IPS-15b (cell line): Measurements from ENCODE around the gene SV2B.

Source experiments
- H3K27me3 ChIP-seq: one replicate; pipeline ENCODE4 v1.6.1; 2013; ENCODE audit warnings: low read length; ENCODE audit not compliant: control insufficient read depth, insufficient read depth
- H3K36me3 ChIP-seq: one replicate; pipeline ENCODE4 v1.6.1; 2013; ENCODE audit warnings: low read length; ENCODE audit not compliant: control insufficient read depth, insufficient read depth
- H3K4me1 ChIP-seq: one replicate; pipeline ENCODE4 v1.6.1; 2013; ENCODE audit warnings: mild to moderate bottlenecking, low read length; ENCODE audit not compliant: control insufficient read depth, insufficient read depth
- H3K4me3 ChIP-seq: one replicate; pipeline ENCODE4 v1.5.1; 2013; ENCODE audit warnings: low read depth, low read length
- H3K9ac ChIP-seq: one replicate; pipeline ENCODE4 v1.6.1; 2013; ENCODE audit warnings: low read depth, mild to moderate bottlenecking, low read length
- H3K9me3 ChIP-seq: one replicate; pipeline ENCODE4 v1.6.1; 2013; ENCODE audit warnings: mild to moderate bottlenecking, low read length; ENCODE audit not compliant: control insufficient read depth, insufficient read depth

The SV2B gene

DNA sequence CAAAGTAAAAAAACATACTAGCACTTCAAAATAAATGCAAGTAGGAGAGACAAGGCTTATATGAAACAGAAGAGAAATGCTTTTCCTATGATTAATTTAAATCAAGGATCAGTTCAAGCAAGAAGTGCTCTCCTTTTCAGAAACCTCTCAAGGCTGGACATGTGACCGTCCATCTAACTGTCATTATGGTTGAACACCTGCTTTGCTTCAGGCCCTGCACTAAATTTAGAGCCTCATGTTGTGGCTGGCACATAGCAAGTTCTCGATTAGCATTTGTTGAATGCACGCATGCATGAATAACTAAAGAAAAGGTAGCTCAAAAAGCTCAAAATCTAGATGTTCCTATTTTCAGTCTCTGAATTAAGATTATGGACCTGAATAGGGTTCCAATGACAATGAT, 82.0 kb downstream of the SV2B start:
- H3K9me3 ChIP-seq = no peaks in the 10 kb centered on the region
- no peak overlapping the region for H3K4me3 ChIP-seq
- no peaks in the 10 kb centered on the region for H3K36me3 ChIP-seq
- H3K4me1 ChIP-seq = no peaks in the 10 kb centered on the region
- no peaks in the 10 kb centered on the region for H3K27me3 ChIP-seq
- no peak overlapping the region for H3K9ac ChIP-seq

DNA sequence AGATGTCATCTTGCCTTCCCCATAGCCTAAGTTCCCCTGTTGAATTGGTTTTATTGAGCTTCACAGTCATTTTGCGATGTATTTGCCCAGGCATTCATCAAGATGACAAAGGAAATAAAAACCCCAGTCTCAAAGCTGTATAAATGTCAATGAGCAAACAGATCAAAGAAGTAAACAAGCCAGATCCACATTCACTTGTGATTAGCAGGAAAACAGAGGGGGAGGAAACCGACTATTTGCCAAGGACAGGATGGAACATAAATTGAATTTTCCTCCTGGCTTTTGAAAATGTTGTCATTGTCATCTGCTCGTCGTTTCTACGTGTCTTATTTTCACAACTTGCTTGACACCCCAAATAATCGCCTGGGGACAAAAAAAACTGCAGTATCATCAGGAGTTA, 83.5 kb downstream of the SV2B start:
- no peaks in the 10 kb centered on the region for H3K36me3 ChIP-seq

DNA sequence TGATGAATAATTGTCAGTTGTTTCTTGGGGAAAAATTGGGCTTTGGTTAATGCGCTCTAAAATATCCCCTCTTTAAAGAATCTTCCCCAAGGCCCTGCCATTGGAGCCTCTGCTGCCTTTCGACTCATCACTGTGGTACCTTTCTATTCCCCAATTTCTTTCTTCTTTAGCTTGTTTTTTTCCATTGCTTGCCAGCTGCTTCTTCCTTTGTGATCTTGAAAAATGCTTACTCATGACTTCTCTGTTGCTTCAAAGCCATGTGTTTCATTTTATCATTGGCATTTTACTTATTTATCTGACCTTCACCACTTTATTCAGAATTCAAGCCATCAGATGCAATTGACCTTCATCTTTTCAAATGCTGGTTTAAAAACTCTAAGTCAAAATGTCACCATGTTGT, 84.4 kb downstream of the SV2B start:
- Histone ChIP-seq H3K4me3 (no peak overlapping the region), H3K36me3 (no peaks in the 10 kb centered on the region), H3K4me1 (no peaks in the 10 kb centered on the region)

More for the DNA sequence above, 83.5 kb downstream of the SV2B start:
- Histone ChIP-seq H3K9me3 (no peaks in the 10 kb centered on the region), H3K4me1 (no peaks in the 10 kb centered on the region), H3K27me3 (no peaks in the 10 kb centered on the region), H3K4me3 (no peak overlapping the region), H3K9ac (no peak overlapping the region)

DNA sequence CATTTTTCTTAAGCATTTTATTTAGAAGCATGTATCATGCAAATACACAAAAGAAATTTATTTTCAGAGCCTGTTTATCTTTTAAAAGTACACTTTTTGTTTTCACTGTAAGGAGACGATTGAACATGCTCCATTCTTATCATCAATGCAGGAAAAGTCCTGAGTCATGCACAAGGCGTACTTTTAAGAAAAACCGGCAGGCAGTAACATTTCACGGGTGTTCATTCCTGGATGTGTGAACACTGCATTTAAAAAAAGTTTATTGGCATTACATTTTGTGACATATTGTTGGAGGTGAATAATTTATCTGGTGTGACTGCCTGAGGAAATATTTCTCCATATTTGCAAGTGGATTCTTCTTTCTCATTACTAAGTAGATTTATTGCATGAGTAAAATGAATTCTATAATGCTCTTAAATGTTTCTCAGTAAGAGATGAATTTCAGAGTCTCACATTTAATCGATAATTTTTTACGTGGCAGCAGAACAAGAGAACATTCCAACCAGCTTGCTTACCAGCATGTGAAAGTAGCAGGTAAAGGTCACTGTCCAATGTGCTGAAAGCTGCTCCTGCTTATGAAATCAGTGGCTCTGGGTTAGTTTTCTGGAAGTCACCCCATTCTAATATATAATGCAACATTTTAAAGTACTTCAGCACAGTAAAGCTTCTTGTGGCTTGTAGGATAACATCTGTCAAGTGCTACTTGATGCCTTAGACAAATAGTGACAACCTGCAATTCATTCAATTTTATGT, 87.0 kb downstream of the SV2B start:
- H3K27me3 ChIP-seq = no peaks in the 10 kb centered on the region
- H3K9ac ChIP-seq = no peak overlapping the region
- H3K36me3 ChIP-seq = no peaks in the 10 kb centered on the region
- no peaks in the 10 kb centered on the region for H3K9me3 ChIP-seq
- H3K4me1 ChIP-seq = no peaks in the 10 kb centered on the region
- H3K4me3 ChIP-seq = no peak overlapping the region

More for the DNA sequence above, 84.4 kb downstream of the SV2B start:
- Histone ChIP-seq H3K9ac (no peak overlapping the region), H3K27me3 (no peaks in the 10 kb centered on the region), H3K9me3 (no peaks in the 10 kb centered on the region)

DNA sequence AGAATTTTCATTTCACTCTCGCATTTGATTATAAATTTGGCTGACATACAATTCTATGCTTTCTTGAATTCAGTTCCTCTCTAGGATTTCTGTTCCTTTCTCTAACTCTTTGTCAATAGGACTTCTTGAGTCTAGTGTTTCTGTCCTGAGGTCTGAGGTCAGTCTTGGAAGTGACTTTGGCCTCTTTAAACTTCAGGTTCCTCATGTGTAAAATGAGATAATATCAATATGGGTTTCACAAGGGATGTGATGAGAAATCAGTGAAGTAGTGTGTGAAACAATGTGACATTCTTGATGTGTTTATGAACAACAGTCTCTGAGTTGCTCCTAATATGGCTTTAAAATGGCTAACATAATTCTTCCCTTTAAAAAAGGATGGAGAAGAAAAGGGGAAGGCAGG, 92.2 kb downstream of the SV2B start:
- no peaks in the 10 kb centered on the region for H3K9me3 ChIP-seq
- H3K36me3 ChIP-seq = no peaks in the 10 kb centered on the region
- no peak overlapping the region for H3K4me3 ChIP-seq
- H3K27me3 ChIP-seq = no peaks in the 10 kb centered on the region
- H3K9ac ChIP-seq = no peak overlapping the region
- no peaks in the 10 kb centered on the region for H3K4me1 ChIP-seq

DNA sequence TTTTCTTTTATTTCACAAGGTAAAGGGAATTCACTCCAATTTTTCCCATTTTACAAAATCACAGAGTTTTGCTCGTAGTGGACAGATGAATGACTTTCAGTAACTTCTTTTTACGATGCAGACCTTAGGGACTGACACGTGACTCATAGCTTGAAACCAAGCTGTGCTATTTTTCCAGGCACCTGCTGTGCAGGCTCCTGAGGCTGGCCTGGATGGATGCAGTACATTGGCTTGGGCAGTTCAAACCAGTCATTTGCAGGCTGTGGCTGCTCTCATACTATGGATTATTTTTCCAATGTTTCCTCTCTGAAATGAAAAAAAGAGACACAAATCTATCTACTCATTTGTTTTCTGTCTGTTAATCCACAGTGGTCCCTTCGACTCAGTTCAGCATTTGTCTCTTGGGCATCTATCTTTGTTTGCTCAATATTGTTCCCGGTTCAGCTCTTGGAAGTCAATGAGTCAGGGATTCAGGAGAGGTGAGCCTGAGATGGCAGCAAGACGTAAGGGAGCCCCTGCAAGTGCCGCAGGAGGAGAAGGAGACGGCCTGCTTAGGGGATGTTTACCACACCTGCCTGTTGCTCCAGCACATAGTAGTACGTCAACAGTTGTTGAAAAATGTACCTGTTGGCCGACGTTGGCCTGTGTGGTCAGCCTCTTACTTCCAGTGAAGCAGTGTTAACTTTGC, 92.8 kb downstream of the SV2B start:
- Histone ChIP-seq H3K9me3 (no peaks in the 10 kb centered on the region), H3K36me3 (no peaks in the 10 kb centered on the region), H3K9ac (no peak overlapping the region), H3K27me3 (no peaks in the 10 kb centered on the region), H3K4me1 (no peaks in the 10 kb centered on the region), H3K4me3 (no peak overlapping the region)

DNA sequence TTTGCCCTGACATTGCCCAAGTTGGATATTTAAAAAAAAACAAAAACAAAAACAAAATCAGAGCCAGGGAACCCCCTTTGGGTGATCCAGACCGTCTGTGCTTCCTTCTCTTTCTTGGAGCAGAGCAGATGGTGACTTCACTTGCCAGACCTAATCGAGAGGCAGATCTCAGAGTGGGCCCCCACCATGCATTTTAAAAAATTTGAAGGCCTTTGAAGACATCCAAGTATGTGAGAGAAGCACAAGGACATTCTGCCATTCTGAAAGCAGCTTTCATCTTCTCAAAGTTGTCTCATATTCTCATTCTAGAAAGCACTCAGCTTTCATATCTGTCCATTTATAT, 93.3 kb downstream of the SV2B start:
- Histone ChIP-seq H3K4me3 (no peak overlapping the region), H3K9me3 (no peaks in the 10 kb centered on the region), H3K4me1 (no peaks in the 10 kb centered on the region), H3K9ac (no peak overlapping the region), H3K27me3 (no peaks in the 10 kb centered on the region), H3K36me3 (no peaks in the 10 kb centered on the region)

DNA sequence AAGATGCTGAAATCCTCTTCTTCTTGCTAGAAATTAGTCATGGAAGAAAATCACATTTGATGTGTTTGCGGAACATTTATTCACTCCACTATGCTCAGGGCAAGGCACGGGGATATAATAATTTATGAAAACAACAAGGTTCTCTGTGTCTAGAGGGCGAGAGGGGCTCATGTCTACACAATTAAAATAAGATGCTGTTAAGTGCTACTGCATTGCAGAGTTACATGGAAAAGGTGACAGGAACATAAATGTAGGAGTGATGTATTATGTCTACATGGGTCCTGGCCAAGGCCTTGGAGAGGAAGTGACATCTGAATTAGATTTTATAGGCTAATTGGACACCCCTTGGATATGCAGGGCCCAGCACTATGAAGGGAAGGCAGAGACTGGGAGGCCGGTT, 96.1 kb downstream of the SV2B start:
- H3K36me3 ChIP-seq = no peaks in the 10 kb centered on the region
- no peak overlapping the region for H3K4me3 ChIP-seq
- H3K9me3 ChIP-seq = no peaks in the 10 kb centered on the region
- H3K9ac ChIP-seq = no peak overlapping the region
- no peaks in the 10 kb centered on the region for H3K27me3 ChIP-seq
- H3K4me1 ChIP-seq = no peaks in the 10 kb centered on the region

DNA sequence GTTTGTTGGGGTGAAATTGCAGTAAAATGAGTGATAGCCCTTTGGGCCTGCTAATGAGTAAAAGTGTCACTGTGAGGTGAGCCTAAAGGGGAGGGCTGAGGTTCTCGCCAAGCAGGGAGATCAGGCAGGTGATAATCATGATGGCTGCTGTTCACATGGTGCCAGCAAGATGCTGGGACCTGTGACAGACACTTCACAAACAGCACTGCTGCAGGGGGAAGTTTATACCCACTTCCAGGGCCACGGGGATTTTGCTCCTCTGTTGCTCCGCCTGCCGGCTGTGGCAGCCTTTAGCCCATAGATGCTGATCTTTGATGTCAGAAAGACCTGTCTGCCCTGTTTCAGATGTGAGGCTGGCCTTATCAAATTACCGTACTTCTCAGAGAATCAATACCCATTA, 96.7 kb downstream of the SV2B start:
- no peaks in the 10 kb centered on the region for H3K36me3 ChIP-seq
- H3K4me1 ChIP-seq = no peaks in the 10 kb centered on the region
- H3K27me3 ChIP-seq = no peaks in the 10 kb centered on the region
- no peak overlapping the region for H3K9ac ChIP-seq
- no peaks in the 10 kb centered on the region for H3K9me3 ChIP-seq
- H3K4me3 ChIP-seq = no peak overlapping the region

DNA sequence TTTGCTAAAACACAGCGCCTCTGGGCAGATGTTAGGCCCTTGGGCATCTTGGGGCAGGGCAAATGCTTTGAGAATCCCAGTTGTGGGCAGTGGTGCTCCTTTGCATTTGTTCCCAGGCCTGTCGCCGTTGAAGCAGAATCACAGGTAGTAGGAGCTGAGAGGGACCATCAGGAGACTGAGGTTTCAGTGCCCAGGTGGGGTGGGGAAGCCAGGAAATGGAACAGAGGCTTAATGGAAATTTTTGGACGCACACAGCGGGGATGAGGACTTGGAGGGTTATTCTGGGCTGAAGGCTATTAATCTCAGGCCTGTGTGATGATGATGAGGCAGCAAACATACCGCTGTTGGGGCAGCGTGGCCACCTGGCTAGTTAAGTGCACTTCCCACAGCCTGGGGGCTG, 99.5 kb downstream of the SV2B start:
- Histone ChIP-seq H3K4me1 (peaks cover 5% of the 10 kb centered on the region), H3K4me3 (no peak overlapping the region)

DNA sequence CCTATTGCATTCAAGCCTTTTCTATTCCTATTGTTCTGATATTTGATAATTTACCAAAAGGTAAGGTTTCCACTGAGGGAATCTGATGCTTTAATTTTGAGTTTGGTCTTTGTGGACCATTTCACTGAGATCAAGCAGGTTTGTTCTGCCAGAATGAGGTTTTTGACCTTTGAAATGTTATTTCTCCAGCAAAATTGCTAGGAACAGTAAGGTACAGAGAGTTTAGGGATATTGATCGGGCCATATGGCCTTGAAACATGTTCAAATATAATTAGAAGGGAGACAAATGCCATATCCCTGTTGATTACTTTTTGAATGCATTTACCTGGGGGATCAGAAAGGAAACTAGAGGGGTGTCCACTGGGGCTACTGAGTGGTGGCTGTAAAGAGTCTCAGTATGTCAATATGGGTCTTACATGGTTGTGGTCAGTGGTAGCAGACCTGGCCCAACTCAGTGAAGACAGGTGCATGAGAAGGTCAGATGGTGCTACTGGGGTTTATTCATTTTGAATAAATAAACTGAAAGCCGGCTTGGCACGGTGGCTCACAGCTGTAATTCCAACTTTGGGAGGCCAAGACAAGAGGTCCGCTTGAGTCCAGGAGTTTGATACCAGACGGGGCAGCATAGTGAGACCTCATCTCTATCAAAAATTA, 100.2 kb downstream of the SV2B start:
- H3K36me3 ChIP-seq = no peaks in the 10 kb centered on the region
- no peak overlapping the region for H3K4me3 ChIP-seq
- H3K4me1 ChIP-seq = peaks cover 5% of the 10 kb centered on the region
- no peaks in the 10 kb centered on the region for H3K27me3 ChIP-seq
- H3K9me3 ChIP-seq = no peaks in the 10 kb centered on the region
- H3K9ac ChIP-seq = no peak overlapping the region

More for the DNA sequence above, 99.5 kb downstream of the SV2B start:
- no peak overlapping the region for H3K9ac ChIP-seq
- H3K9me3 ChIP-seq = no peaks in the 10 kb centered on the region
- H3K36me3 ChIP-seq = no peaks in the 10 kb centered on the region
- no peaks in the 10 kb centered on the region for H3K27me3 ChIP-seq
